ENCODE results near the gene UNC13C.

The UNC13C gene

GRCh38 chr15:54504695-54505094 lies 526.5 kb downstream of the UNC13C start:
- DNase-seq (ENCODE audit: insufficient read length) (no peak), FAIRE-seq (no peak)
- no peak for TF ChIP-seq TAF1 (IDR thresholded peaks at IDR 0.05; ENCODE audit: borderline replicate concordance, low read depth, low read length)
- no peak for TF ChIP-seq POLR2AphosphoS5 (IDR thresholded peaks at IDR 0.05; ENCODE audit: low read depth, low read length)
- TF ChIP-seq POLR2A (IDR thresholded peaks at IDR 0.05; ENCODE audit: low read depth, low read length), result no peak

DNA sequence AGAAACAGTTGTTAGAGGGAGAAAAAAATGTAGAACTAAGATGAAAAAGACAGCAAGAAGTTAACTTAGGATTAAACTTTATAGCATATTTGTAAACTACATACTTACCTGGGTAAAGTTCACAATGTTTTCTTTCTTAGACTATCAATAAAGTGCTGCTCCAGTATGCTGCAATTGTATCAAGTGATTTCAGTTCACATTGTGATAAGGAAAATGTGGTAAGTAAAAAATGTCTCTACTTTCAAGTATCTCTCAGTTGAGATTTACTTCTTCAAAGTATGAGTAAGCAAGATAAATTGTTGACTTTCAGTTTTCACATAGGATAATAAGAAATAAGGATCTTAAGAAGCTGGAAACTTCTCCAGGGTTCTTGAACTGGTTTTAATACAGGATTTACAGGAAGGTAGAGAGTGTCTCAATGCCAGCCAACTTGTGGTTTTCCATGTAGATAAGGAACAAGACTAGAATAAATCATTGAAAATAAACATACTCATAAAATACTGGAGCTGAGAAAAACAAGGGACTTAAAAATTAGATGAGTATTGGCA lies 528.8 kb downstream of the UNC13C start:
- FAIRE-seq (no peak), DNase-seq (ENCODE audit: insufficient read length) (no peak)
- no peak for TF ChIP-seq POLR2A (IDR thresholded peaks at IDR 0.05; ENCODE audit: low read depth, low read length)
- no peak for TF ChIP-seq POLR2AphosphoS5 (IDR thresholded peaks at IDR 0.05; ENCODE audit: low read depth, low read length)
- no peak for TF ChIP-seq TAF1 (IDR thresholded peaks at IDR 0.05; ENCODE audit: borderline replicate concordance, low read depth, low read length)

- no peak for TF ChIP-seq TAF1 (IDR thresholded peaks at IDR 0.05; ENCODE audit: borderline replicate concordance, low read depth, low read length)
- no peak for TF ChIP-seq POLR2AphosphoS5 (IDR thresholded peaks at IDR 0.05; ENCODE audit: low read depth, low read length)
- TF ChIP-seq POLR2A (IDR thresholded peaks at IDR 0.05; ENCODE audit: low read depth, low read length), result no peak
- no peak for DNase-seq (ENCODE audit: insufficient read length)
- no peak for FAIRE-seq
These were observed 536.4 kb downstream of the UNC13C start for GRCh38 chr15:54514601-54515000.

GRCh38 chr15:54515664-54516582 lies 537.7 kb downstream of the UNC13C start:
- no peak for FAIRE-seq
- no peak for DNase-seq (ENCODE audit: insufficient read length)
- TF ChIP-seq POLR2AphosphoS5 (IDR thresholded peaks at IDR 0.05; ENCODE audit: low read depth, low read length) (no peak), POLR2A (IDR thresholded peaks at IDR 0.05; ENCODE audit: low read depth, low read length) (no peak), TAF1 (IDR thresholded peaks at IDR 0.05; ENCODE audit: borderline replicate concordance, low read depth, low read length) (no peak)

DNA sequence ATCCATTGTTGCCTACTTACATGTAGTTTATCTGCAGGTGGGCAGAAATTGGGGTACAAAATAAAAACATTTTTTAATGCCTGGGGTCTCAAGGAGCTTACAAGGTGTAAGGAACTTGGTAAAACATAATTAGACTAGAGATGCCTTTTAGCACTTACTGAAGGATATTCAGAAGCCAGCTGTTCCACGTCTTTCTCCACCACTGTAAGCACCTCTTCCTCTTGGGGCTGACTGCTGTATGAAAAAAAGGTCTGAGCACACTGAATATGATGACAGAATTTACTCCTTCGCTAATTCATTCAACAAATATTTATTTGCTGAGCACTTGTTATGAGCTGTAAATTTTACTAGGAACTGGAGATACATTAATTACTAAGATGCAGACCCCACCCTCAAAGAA lies 539.1 kb downstream of the UNC13C start:
- TF ChIP-seq POLR2A (IDR thresholded peaks at IDR 0.05; ENCODE audit: low read depth, low read length) (no peak), TAF1 (IDR thresholded peaks at IDR 0.05; ENCODE audit: borderline replicate concordance, low read depth, low read length) (no peak), POLR2AphosphoS5 (IDR thresholded peaks at IDR 0.05; ENCODE audit: low read depth, low read length) (no peak)
- no peak for FAIRE-seq

DNA sequence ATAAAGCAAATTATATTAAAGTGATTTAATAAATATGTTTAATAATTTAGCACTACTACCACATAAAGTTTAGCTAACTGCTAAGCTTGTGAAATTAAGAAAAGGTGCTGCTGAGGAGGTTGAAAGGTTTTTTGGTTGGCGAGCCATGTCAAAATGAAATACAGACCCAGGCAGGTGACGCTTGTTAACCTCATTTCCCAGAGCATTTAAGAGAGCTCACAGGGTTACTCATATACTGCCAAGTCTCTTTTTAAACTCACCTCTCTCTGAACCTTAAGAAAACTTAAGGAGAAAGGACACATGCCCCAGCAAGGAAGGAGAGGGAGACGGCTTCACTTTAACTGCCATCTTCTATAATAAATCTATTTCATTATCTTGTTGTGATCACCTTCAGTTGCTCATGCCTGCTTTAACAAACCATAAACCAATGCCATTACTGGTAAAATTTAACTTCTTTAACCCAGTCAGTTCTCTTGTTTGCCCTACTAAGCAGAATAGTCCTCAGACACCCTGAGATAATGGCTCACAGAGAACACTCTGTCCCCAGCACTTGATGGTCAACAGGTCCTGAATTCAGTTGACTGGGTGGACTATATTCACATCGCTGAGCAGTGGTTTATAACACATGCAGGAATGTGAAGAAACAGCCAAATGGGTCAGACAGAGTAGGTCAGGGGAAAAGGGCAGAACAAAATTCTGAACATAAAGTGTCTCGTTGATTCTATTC lies 540.1 kb downstream of the UNC13C start:
- FAIRE-seq (no peak), DNase-seq (ENCODE audit: insufficient read length) (no peak)
- TF ChIP-seq POLR2AphosphoS5 (IDR thresholded peaks at IDR 0.05; ENCODE audit: low read depth, low read length) (no peak), TAF1 (IDR thresholded peaks at IDR 0.05; ENCODE audit: borderline replicate concordance, low read depth, low read length) (no peak), POLR2A (IDR thresholded peaks at IDR 0.05; ENCODE audit: low read depth, low read length) (no peak)

More for the DNA sequence above, 539.1 kb downstream of the UNC13C start:
- DNase-seq (ENCODE audit: insufficient read length), result no peak

- FAIRE-seq, result no peak
- DNase-seq (ENCODE audit: insufficient read length), result no peak
- TF ChIP-seq POLR2AphosphoS5 (IDR thresholded peaks at IDR 0.05; ENCODE audit: low read depth, low read length) (no peak), POLR2A (IDR thresholded peaks at IDR 0.05; ENCODE audit: low read depth, low read length) (no peak), TAF1 (IDR thresholded peaks at IDR 0.05; ENCODE audit: borderline replicate concordance, low read depth, low read length) (no peak)
These were observed 541.3 kb downstream of the UNC13C start for GRCh38 chr15:54519577-54519976.

DNA sequence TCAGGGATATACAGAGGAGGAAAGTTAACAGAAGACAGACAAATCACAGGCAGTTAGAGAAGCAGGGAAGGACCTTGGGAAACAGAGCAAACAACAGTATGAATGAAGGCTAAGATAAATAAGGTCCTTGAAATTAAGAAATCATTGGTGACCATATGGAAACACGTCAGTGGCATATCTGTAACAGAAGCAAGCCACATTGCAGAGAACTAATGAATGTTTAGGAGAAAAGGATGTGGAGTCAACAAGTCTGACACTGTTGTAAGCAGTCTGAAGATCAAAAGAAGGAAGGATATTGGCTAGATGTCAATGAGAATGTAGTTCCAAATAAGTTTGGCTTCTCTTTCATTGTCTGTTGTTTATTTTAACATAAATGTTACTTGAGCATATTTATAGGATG lies 542.4 kb downstream of the UNC13C start:
- FAIRE-seq (no peak), DNase-seq (ENCODE audit: insufficient read length) (no peak)
- TF ChIP-seq POLR2AphosphoS5 (IDR thresholded peaks at IDR 0.05; ENCODE audit: low read depth, low read length), result no peak
- no peak for TF ChIP-seq TAF1 (IDR thresholded peaks at IDR 0.05; ENCODE audit: borderline replicate concordance, low read depth, low read length)
- TF ChIP-seq POLR2A (IDR thresholded peaks at IDR 0.05; ENCODE audit: low read depth, low read length), result no peak

GRCh38 chr15:54521206-54521605 lies 543.0 kb downstream of the UNC13C start:
- TF ChIP-seq POLR2A (IDR thresholded peaks at IDR 0.05; ENCODE audit: low read depth, low read length) (no peak), POLR2AphosphoS5 (IDR thresholded peaks at IDR 0.05; ENCODE audit: low read depth, low read length) (no peak), TAF1 (IDR thresholded peaks at IDR 0.05; ENCODE audit: borderline replicate concordance, low read depth, low read length) (no peak)
- FAIRE-seq (no peak), DNase-seq (ENCODE audit: insufficient read length) (no peak)

DNA sequence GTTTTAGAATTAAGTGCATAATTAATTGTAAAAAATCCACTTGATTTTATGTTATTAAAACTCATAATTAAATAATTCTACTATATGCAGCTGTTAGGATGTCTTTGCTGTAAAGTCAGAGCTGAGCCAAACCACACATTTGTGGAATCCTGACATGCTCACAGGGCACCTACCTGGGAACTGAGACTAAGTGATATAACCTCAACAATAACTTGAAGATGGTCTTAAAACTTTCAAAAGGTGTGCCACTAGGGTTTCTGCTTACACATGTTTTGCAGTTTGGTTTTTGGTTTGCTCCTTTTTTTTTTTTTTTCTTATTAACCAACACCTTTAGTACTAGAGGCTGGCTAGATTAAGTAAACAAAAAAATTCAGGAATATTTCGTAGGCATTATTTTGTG lies 549.8 kb downstream of the UNC13C start:
- TF ChIP-seq TAF1 (IDR thresholded peaks at IDR 0.05; ENCODE audit: borderline replicate concordance, low read depth, low read length), result no peak
- FAIRE-seq (no peak), DNase-seq (ENCODE audit: insufficient read length) (no peak)

- TF ChIP-seq POLR2A (IDR thresholded peaks at IDR 0.05; ENCODE audit: low read depth, low read length) (no peak), POLR2AphosphoS5 (IDR thresholded peaks at IDR 0.05; ENCODE audit: low read depth, low read length) (no peak), TAF1 (IDR thresholded peaks at IDR 0.05; ENCODE audit: borderline replicate concordance, low read depth, low read length) (no peak)
- no peak for FAIRE-seq
- DNase-seq (ENCODE audit: insufficient read length), result no peak
These were observed 562.5 kb downstream of the UNC13C start for GRCh38 chr15:54540721-54541120.

Measured in GM12892 (cell line).